Duodenal mucosa (tissue), 2 donors: ENCODE results near the gene GPATCH2.
"Not testable (repeated sequence)": the region's sequence is repeated elsewhere in the genome, so short reads cannot be mapped to it uniquely, and the experiment has no call there.

Experiments used
- H3K27ac ChIP-seq: one replicate; pipeline ENCODE4 v1.7.0; 2013; ENCODE audit warnings: low read depth, low read length
- H3K27me3 ChIP-seq, 2 donors: one replicate each; pipeline ENCODE4 v1.7.0; 2013; ENCODE audit warnings: low read length in 2 of 2, control low read depth in 1 of 2; ENCODE audit not compliant: insufficient read depth in 2 of 2, control insufficient read depth in 1 of 2
- H3K36me3 ChIP-seq, 2 donors: one replicate each; pipeline ENCODE4 v1.7.0; 2013; ENCODE audit warnings: low read length in 2 of 2, control low read depth in 1 of 2; ENCODE audit not compliant: insufficient read depth in 2 of 2, control insufficient read depth in 1 of 2
- H3K4me1 ChIP-seq, 2 donors: one replicate each; pipeline ENCODE4 v1.7.0; 2013; ENCODE audit warnings: low read length in 2 of 2, control low read depth in 1 of 2; ENCODE audit not compliant: insufficient read depth in 2 of 2, control insufficient read depth in 1 of 2
- H3K4me3 ChIP-seq, 2 donors: one replicate each; pipeline ENCODE4 v1.7.0; 2013; ENCODE audit warnings: low read length in 2 of 2, low read depth in 1 of 2
- H3K9ac ChIP-seq, 2 donors: one replicate each; pipeline ENCODE4 v1.7.0; 2013; ENCODE audit warnings: low read length in 2 of 2, low read depth in 1 of 2
- H3K9me3 ChIP-seq, 2 donors: one replicate each; pipeline ENCODE4 v1.7.0; 2013; ENCODE audit warnings: low read length in 2 of 2, control low read depth in 1 of 2; ENCODE audit not compliant: control insufficient read depth in 1 of 2

Gene GPATCH2

GRCh38 chr1:217389895-217390294 lies 241.0 kb downstream of the GPATCH2 start:
- H3K9ac ChIP-seq, result no peak overlapping the region
- H3K4me3 ChIP-seq, result no peak overlapping the region
- H3K4me1 ChIP-seq, result no peaks in the 10 kb centered on the region
- H3K36me3 ChIP-seq, result no peaks in the 10 kb centered on the region
- no peaks in the 10 kb centered on the region for H3K9me3 ChIP-seq
- H3K27ac ChIP-seq, result no peak overlapping the region
- no peaks in the 10 kb centered on the region for H3K27me3 ChIP-seq

- Histone ChIP-seq H3K27ac (no peak overlapping the region), H3K27me3 (no peaks in the 10 kb centered on the region), H3K9me3 (no peaks in the 10 kb centered on the region), H3K36me3 (no peaks in the 10 kb centered on the region), H3K4me1 (no peaks in the 10 kb centered on the region), H3K4me3 (no peak overlapping the region), H3K9ac (no peak overlapping the region)
Measured at GRCh38 chr1:217388522-217389065, 242.3 kb downstream of the GPATCH2 start.

- not testable (repeated sequence) for H3K9ac ChIP-seq, H3K4me3 ChIP-seq, H3K4me1 ChIP-seq, H3K27ac ChIP-seq, H3K36me3 ChIP-seq, H3K27me3 ChIP-seq, H3K9me3 ChIP-seq
Measured at GRCh38 chr1:217381773-217382172, 249.1 kb downstream of the GPATCH2 start.

- not testable (repeated sequence) for H3K9me3 ChIP-seq, H3K4me1 ChIP-seq, H3K4me3 ChIP-seq
Measured at GRCh38 chr1:217379804-217380203, 251.1 kb downstream of the GPATCH2 start.

GRCh38 chr1:217379336-217379735 lies 251.6 kb downstream of the GPATCH2 start:
- H3K9me3 ChIP-seq, result peaks cover 0 to 9% of the 10 kb centered on the region in 2 donors
- no peaks in the 10 kb centered on the region for H3K4me1 ChIP-seq
- H3K9ac ChIP-seq, result no peak overlapping the region
- no peaks in the 10 kb centered on the region for H3K27me3 ChIP-seq
- H3K27ac ChIP-seq, result no peak overlapping the region
- no peaks in the 10 kb centered on the region for H3K36me3 ChIP-seq
- H3K4me3 ChIP-seq, result no peak overlapping the region

More at GRCh38 chr1:217379804-217380203, 251.1 kb downstream of the GPATCH2 start:
- H3K27me3 ChIP-seq, H3K27ac ChIP-seq, H3K36me3 ChIP-seq, H3K9ac ChIP-seq: not testable (repeated sequence)
